Measurements from ENCODE around the gene DTYMK.
A peak's percentile ranks its signal among the peaks of the same experiment; 100 is the strongest.
"Not testable (repeated sequence)": the region's sequence is repeated elsewhere in the genome, so short reads cannot be mapped to it uniquely, and the experiment has no call there.

The DTYMK gene, protein sequence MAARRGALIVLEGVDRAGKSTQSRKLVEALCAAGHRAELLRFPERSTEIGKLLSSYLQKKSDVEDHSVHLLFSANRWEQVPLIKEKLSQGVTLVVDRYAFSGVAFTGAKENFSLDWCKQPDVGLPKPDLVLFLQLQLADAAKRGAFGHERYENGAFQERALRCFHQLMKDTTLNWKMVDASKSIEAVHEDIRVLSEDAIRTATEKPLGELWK

DNA sequence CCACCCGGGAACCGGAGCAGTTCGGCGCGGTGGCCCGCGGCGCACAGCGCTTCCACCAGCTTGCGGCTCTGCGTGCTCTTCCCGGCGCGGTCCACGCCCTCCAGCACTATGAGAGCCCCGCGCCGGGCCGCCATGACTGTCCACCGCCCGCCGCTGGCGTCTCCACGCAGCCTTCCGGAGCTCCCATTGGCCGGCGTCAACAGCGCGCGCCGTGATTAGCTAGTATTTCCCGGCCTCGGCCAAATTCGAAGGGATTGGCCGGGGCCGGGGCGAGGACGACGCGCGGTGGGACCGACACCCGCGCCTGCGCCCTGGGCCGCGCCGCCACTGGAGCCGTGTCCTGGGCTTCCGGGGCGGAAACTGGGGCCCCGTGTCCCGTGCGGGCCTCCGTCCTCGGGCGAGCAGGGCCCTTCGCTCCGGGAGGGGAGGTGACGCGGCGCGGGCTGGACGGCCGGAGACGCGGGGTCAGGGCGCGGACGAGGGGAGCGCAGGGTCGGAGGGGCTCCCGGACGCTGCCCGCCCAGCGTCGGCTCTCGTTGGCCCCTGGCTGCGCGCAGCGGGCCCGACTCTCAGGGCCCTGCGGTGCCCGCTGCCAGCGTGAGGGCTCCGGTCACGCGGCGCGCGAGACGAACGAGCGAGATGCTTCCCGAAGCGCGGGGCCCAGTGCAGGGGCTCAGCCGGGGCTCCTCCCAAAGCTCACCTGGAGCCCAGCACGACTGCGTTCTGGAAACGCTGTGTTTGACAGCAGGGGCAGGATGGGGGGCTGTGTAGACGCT lies at the start of gene DTYMK:
Gene DTYMK (minus strand): TSS at position 166 of the 776 bp plus-strand sequence. CDS start 32 bp downstream, at position 134.
- DNase-seq: peak; percentile 91

DNA sequence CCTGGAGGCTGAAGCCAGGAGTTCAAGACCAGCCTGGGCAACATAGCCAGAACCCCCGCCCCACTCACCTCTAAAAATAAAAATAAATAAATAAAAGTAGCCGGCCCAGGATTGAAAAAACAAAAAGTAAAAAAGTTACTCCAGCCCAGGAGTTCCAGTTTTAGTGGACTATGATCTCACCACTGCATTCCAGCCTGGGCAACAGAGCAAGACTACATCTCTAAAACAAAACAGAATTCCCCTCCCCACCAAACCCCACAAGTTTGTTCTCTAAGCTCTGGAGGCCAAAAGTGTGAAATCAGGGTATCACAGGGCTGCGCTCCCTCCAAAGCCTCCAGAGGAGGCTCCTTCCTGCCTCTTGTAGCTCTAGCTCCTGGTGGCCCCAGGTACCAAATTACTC lies 49.5 kb upstream of the DTYMK start:
- DNase-seq: no peak

DNA sequence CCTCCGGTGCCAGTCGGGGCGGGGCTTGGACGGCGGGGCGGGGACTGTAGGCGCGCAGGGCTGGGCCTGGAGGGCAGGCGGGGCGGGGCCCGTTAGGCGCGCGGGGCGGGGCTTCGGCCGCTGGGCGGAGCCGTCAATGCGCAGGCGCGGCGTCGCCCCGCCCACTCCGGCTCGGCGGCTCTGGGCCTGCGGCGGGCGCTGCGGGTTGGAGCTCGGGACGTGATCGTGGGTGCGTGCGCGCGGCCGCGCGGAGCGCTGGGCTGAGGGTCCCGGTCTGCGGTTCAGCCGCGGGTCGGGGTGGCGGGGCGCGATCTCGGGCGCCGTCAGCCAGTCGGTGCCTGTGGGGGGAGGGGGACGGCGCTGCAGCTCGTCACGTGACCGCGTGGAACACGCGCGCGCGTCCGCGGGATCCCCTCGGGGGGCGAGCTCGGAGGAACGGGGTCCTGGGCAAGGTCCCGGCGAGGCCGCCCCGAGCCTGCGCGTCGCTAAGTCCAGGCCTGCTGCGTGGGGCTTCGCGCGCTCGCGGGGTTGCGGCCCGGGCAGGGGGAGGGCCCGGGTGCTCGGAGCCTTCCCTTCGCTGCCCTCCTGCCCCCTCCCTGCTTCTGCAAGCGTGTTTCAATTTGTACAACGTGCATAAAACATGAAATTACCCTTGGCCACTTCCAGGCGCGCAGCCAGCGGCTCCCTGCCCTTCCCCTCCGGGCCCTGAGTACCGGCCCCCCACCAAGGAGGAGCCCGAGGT lies 48.0 kb upstream of the DTYMK start, which contains the start of gene D2HGDH:
Gene D2HGDH (plus strand): TSS at position 164 of the 742 bp plus-strand sequence. CDS start 595 bp downstream, outside the sequence.
- peak; percentile 54 for DNase-seq

GRCh38 chr2:241734208-241734466 lies 47.5 kb upstream of the DTYMK start:
- no peak for DNase-seq

DNA sequence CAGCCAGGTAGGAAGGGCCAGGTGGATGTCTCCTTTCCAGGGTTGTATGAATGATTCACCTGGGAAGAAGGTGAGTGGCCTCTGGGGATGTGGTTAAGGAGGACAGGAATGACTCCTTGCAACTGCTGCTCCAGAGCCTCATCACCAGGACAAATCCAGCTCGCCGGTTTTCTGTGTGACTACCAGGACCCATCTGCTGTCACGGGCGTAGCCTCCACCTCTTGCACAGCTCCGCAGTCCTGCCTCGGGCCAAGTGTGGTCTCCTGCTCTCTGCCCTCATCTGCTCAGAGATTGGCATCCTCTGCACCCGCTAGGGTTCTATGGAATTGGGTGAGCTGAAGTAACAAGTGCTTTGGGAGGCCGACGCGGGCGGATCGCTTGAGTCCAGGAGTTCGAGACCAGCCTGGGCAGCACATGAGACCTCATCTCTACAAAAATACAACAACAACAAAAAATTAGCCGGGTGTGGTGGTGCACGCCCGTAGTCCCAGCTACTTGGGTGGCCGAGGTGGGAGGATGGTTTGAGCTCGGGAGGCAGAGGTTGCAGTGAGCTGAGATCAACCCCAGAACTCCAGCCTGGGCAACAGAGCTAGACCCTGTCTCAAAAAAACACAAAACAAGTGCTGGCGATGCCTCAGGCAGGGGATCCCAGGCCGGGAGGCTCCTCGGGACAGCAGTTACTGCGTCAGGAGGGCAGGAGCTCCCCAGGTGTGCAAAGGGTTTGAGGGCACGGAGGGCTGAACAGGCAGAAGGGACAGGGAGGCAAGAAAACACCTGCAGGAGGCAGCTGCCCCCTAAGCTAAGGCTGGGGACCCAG lies 47.0 kb upstream of the DTYMK start:
- DNase-seq: no peak

GRCh38 chr2:241732513-241733186 lies 46.0 kb upstream of the DTYMK start:
- DNase-seq: not testable (repeated sequence)

DNA sequence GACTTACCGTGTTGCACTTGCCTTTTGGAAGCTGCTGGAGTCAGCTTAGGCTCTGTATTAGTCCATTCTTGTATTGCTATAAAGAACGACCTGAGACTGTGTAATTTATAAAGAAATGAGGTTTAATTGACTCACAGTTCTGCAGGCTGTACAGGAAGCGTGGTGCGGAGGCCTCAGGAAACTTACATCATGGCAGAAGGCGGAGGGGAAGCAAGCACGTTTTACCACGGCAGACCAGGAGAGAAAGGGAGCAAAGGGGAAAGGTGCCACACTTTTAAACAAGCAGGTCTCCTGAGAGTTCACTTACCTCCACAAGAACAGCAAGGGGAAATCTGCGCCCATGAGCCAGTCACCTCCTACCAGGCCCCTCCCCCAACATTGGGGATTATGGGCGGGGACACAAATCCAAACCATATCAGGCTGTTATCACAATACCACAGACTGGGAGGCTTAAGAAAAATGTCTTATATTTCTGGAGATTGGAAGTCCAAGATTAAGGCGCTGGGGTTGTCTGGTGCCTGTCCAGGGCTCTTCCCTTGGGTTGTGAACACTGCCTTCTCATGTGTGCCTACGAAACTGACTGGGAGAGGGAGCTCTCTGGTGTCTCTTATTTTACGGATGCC lies 44.2 kb upstream of the DTYMK start:
- DNase-seq: no peak

DNA sequence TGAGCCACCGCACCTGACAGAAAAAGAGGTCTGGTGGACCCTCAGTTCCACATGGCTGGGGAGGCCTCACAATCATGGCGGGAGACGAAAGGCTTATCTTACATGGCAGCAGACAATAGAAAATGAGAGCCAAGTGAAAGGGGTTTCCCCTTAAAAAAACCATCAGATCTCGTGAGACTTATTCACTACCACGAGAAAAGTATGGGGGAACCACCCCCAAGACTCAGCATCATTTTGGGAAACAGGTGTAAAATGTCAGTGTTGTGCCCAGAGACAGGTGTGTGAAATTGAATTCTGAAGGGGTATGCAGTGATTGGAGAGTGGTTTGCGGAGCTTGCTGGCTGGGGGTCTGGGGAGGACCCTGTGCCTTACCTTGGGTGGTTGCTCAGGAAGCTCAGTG lies 43.3 kb upstream of the DTYMK start:
- DNase-seq: no peak

- no peak for DNase-seq
Measured at GRCh38 chr2:241728627-241729026, 42.0 kb upstream of the DTYMK start.

- DNase-seq: no peak
Measured at GRCh38 chr2:241728000-241728399, 41.4 kb upstream of the DTYMK start.

DNA sequence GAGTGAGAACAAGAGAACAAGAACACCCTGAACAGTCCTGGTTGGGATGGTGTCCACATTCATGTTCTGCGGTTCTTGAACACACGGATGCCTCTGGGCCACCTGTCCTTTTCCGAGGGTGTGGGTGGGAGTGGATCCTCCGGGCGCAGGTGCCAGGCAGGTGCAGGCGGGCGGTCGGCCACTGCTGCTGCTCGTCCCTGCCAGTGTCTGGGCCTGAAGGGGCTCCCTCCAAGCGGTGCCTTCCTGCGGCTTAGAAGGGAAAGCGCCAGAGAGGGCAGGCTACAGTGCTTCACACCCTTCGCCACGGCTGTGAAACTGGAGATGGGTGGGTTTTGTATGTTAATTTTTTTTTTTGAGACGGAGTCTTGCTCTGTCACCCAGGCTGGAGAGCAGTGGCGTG lies 39.8 kb upstream of the DTYMK start:
- DNase-seq: no peak

- DNase-seq: no peak
Measured at GRCh38 chr2:241724975-241725870, 38.6 kb upstream of the DTYMK start.

- DNase-seq: no peak
Measured at GRCh38 chr2:241724259-241724974, 37.8 kb upstream of the DTYMK start.

- DNase-seq: no peak
Measured at GRCh38 chr2:241722896-241723454, 36.4 kb upstream of the DTYMK start.

GRCh38 chr2:241721852-241722251 lies 35.2 kb upstream of the DTYMK start:
- DNase-seq: no peak

DNA sequence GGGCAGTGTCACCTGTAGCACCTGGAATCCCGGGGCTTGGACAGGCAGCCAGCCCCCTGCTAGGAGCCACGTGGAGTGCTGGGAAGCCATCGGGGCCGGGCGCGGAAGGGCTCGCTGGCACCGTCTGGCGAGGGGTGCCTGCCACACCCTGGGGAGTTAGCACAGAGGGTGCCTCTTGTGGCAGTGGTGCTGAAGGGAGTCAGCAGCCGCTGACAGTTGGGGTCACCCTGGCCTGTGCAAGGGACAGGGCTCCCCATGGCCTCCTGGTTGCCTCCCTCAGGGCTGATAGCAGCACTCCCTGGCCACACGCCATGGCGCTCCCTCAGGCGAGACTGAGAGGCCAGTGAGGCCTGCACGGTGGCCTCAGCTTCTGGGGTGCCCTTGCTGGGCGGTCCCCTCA lies 33.9 kb upstream of the DTYMK start:
- no peak for DNase-seq

- no peak for DNase-seq
Measured at GRCh38 chr2:241720099-241720498, 33.5 kb upstream of the DTYMK start.

DNA sequence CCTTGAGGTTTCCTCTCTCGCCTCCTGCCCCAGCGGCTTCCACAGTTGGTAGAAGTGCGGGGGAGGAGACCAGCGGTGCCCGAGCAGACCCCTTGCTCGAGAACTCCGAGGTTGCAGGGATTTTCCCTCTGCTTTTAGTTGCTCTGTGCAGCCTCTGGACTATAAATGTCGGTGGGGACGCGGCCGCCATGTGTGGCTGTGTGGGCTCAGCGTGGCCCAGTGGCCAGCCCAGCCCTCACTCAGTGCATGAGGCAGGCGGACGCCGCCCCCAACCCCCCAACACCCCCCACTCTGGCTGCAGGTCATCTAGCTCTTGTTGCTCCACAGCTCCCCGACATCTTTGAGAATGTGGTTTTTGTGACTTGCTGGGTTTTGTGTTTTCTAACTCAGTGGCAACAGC lies 32.5 kb upstream of the DTYMK start:
- no peak for DNase-seq

DNA sequence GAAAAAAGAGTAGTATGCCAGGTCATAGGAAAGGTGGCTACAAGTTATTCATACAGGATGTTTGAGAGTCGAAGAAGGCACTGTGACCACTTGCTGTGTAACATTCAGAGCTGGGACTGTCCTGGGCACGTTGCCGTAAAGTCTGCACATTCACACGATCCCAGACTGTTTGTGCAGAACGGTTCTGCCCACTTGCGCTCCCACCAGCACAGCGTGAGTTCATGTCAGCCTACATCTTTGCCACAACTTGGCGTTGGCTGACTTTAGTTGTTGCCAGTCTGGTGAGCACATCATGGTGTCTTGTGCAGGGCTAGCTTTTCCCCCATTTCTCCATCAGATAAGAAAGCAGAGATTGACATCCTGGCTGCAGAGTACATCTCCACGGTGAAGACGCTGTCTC lies 22.3 kb upstream of the DTYMK start:
- no peak for DNase-seq

DNA sequence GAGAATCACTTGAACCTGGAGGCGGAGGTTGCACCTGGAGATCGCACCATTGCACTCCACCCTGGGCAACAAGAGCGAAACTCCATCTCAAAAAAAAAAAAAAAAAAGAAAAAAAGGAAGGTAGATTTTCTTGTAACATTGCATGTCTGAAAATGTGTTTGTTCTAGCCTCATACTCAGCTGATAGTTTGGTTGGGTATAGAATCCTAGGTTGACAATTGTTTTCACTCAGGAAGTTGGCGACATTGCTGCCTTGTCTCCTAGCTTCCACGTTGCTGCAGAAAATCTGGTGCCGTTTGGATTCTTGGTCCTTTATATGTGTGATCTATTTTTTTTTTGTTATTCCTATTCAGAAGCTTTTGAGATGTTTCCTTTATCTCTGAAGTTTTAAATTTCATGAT lies 19.9 kb upstream of the DTYMK start:
- DNase-seq: no peak
